ENCODE measurements around the gene UST.
A peak's percentile ranks its signal among the peaks of the same experiment; 100 is the strongest.

Gene UST

DNA sequence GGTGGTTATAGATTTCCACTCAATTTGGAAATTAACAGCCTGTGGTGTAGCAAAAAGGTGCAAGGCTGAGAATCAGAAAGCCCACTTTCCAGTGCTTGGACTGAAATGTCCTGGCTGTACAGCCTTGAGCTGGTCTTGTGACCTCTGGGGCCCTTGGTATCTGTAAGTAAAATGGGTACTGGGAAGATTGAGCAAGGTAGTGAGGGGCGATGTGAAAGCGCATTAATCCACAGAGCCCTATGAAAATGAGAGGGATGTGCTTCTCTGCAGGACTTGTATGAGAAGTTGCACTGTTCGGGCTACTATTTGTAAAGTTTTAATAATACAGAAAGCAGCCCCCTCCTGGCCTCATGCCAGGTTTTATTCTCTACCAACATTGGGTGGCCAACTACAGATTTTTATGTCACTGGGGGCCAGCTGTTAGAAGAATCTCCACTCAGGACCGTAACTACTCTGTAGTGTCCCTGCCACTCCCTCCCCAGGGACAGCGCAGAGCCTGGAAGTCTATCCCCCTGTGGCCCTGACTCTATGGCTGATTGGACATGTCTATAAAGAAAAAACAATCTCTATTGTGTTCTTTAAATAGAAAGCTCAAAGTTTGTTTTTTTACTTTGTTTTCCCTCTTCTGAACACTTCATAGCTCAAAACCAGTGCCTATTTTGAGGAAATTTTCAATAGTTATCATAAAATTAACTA lies 316.0 kb downstream of the UST start:
- TF ChIP-seq, protein P1, sequence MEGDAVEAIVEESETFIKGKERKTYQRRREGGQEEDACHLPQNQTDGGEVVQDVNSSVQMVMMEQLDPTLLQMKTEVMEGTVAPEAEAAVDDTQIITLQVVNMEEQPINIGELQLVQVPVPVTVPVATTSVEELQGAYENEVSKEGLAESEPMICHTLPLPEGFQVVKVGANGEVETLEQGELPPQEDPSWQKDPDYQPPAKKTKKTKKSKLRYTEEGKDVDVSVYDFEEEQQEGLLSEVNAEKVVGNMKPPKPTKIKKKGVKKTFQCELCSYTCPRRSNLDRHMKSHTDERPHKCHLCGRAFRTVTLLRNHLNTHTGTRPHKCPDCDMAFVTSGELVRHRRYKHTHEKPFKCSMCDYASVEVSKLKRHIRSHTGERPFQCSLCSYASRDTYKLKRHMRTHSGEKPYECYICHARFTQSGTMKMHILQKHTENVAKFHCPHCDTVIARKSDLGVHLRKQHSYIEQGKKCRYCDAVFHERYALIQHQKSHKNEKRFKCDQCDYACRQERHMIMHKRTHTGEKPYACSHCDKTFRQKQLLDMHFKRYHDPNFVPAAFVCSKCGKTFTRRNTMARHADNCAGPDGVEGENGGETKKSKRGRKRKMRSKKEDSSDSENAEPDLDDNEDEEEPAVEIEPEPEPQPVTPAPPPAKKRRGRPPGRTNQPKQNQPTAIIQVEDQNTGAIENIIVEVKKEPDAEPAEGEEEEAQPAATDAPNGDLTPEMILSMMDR (IDR thresholded peaks at IDR 0.05; ENCODE audit: extremely low read depth, insufficient read depth, missing control alignments): no peak
- in situ Hi-C loops (cut with MboI; ENCODE audit: low pct_unique_long_range_greater_than_20kb, low sequenced_read_pairs, unreplicated experiment): no loop called here
- no peak for DNase-seq (ENCODE audit: low spot score)

DNA sequence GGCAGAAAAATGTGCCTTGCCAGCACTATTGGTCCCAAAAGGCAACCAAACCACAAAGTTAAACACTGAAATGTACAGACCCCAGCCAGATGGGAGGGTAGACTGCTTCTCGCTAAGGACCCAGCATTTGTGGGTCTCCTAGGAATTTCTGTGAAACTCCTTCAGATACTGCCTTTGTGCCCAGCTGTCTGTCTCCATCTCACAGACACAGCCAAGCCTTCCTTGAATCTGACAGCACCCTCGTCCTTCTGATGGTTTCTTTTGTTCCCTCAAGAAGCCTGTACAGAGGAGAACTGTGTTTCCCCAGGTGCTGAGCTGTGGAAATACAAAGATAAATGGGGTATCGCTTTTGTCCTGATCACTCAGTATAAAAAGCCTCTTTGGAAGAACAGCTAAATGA lies 316.6 kb downstream of the UST start:
- TF ChIP-seq, protein P1 (IDR thresholded peaks at IDR 0.05; ENCODE audit: extremely low read depth, insufficient read depth, missing control alignments): no peak
- no peak for DNase-seq (ENCODE audit: low spot score)
- in situ Hi-C loops (cut with MboI; ENCODE audit: low pct_unique_long_range_greater_than_20kb, low sequenced_read_pairs, unreplicated experiment): no loop called here

DNA sequence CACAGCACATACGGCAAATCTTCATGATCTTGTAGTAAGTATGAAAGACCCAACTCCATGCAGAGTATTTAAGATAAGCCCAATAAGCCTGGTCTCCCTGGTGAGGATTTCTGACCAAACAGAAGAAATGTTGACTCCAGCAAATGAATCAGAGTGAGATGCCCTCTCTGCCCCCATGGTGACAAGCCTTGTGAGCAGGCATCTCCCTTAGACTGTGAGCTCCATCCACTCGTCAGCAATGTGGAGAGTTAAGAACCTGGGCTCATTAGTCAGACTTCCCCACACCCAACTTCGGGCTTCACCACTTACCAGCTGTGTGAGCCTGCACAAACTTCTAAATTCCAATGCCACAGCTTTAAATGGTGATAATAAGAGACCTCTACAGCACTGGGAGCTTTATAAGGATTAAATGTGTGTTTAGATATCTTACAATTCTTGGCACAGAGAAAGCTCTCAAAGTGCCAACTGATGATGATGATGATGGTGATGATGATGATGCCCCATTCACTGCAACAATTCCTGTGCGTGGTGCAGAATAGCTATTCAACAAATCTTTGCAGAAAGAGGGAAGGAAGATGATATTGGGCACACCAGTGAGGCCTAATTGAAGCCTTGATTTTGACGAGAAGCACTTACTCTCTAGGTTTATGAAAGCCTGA lies 317.3 kb downstream of the UST start:
- in situ Hi-C loops (cut with MboI; ENCODE audit: low pct_unique_long_range_greater_than_20kb, low sequenced_read_pairs, unreplicated experiment): no loop called here
- TF ChIP-seq, protein P1 (IDR thresholded peaks at IDR 0.05; ENCODE audit: extremely low read depth, insufficient read depth, missing control alignments): no peak
- no peak for DNase-seq (ENCODE audit: low spot score)

DNA sequence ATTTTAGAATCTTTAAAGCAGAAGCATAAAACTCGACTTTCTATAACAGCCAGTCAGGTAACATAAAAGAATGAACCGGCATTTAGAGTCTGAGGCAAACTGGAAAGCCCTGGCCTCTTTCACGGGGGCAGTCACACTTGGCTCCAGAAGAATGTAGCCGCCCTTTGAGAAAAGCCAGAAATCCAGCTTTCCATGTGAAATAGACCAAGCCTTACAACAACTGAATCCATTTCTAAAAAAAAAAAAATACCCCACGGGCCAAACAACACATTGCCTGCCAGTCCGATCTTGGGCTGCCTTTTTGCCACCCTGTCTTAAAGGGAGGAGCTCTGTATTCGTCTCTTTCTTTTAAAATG lies 317.8 kb downstream of the UST start:
- TF ChIP-seq, protein P1 (IDR thresholded peaks at IDR 0.05; ENCODE audit: extremely low read depth, insufficient read depth, missing control alignments): no peak
- in situ Hi-C loops (cut with MboI; ENCODE audit: low pct_unique_long_range_greater_than_20kb, low sequenced_read_pairs, unreplicated experiment): no loop called here
- no peak for DNase-seq (ENCODE audit: low spot score)

DNA sequence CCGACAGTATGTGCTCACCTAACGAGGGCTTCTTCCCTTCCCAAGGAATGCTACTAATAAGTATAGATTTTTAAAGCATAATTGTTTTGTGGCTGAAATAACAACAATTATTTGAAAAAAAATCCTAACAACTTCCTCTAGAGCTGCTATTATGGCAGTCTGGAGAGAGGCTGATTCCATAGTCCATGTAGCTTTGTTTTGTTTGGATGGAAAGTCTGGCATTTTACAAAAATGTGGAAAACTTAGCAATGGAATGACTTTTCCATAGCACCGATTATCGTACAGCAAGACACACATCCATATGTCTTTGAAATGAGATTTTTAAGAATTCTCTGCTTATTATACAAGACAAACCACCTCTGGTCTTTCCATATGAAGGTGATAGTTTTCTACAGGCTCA lies 318.3 kb downstream of the UST start:
- DNase-seq (ENCODE audit: low spot score): no peak
- TF ChIP-seq, protein P1 (IDR thresholded peaks at IDR 0.05; ENCODE audit: extremely low read depth, insufficient read depth, missing control alignments): no peak
- in situ Hi-C loops (cut with MboI; ENCODE audit: low pct_unique_long_range_greater_than_20kb, low sequenced_read_pairs, unreplicated experiment): no loop called here

DNA sequence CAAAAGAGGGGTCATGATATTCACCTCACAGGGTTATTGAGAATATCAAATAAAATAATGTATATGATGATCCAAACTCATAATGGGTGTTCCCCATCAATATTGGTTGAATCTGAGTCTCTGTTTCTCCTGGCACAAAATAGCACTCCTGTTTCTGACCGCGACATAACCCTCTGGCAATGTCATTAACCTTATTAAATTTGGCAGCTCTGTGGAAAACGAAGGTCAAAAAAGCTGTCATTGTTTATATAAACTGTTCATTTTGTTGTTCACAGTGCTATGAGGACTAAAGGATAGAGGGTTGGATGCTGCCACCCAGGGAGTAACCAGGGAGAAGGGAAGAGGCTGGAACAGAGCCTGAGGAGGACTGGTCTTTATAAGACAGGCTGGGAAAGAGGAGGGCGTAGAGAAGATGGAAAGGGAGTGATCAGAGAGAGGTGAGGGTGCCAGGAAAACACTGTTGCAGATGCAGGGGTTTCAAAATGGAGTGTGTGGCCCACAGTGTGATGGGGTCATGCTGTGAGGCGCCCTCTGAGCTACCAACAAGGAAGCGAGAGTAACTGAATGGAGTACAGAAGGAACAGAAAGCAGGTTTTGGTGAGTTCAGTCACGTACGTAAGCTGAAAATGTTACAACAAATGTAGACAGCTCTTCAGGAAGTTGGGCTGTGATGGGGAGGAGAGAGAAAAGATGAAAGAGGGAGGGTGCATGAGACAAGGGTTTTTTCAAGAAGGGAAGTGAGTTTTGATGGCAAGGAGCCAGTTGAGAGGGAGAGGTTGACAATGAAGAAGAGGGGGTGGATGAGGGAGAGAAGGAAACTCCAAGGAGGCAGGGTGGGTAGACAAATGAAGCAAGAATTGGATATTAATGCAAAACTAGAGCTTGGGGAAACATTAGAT lies 319.1 kb downstream of the UST start:
- in situ Hi-C loops (cut with MboI; ENCODE audit: low pct_unique_long_range_greater_than_20kb, low sequenced_read_pairs, unreplicated experiment): no loop called here
- TF ChIP-seq, protein P1 (IDR thresholded peaks at IDR 0.05; ENCODE audit: extremely low read depth, insufficient read depth, missing control alignments): no peak
- peak; percentile 74 for DNase-seq (ENCODE audit: low spot score)
